Measurements from ENCODE around the gene PTBP1.
"Not testable (repeated sequence)": the region's sequence is repeated elsewhere in the genome, so short reads cannot be mapped to it uniquely, and the experiment has no call there.

The PTBP1 gene

GRCh38 chr19:811506-812048 is 14.3 kb downstream of the PTBP1 start:
- DNase-seq, result no peak

DNA sequence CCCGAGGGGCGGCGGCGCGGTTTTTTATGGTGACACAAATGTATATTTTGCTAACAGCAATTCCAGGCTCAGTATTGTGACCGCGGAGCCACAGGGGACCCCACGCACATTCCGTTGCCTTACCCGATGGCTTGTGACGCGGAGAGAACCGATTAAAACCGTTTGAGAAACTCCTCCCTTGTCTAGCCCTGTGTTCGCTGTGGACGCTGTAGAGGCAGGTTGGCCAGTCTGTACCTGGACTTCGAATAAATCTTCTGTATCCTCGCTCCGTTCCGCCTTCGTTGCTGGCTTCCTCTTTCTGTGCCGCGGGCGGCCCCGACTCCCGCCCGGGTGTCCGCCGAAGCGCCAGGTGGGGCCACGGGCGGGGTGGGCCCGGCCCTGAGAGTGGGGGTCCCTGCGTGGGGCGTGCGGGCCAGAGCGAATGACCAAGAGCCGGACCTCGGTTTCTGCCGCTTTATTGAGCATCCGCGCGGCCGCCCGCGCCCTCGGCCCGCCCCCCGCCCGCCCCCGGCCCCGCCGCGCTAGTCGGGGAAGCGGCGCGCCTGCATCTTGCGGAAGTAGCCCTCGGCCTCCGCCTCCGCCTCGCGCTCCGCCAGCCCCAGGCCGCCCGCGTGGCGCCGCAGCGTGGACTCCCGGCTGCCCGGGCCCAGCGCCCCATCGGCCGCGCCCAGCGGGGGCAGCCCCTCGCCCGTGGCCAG is 14.9 kb downstream of the PTBP1 start:
- no peak for DNase-seq

GRCh38 chr19:812747-813218 is 15.5 kb downstream of the PTBP1 start:
- DNase-seq, result no peak

- DNase-seq, result no peak
Observed at GRCh38 chr19:813219-814151, 16.2 kb downstream of the PTBP1 start.

- DNase-seq, result no peak
Observed at GRCh38 chr19:814152-815078, 17.2 kb downstream of the PTBP1 start.

- DNase-seq, result no peak
Observed at GRCh38 chr19:815079-815774, 18.0 kb downstream of the PTBP1 start.

DNA sequence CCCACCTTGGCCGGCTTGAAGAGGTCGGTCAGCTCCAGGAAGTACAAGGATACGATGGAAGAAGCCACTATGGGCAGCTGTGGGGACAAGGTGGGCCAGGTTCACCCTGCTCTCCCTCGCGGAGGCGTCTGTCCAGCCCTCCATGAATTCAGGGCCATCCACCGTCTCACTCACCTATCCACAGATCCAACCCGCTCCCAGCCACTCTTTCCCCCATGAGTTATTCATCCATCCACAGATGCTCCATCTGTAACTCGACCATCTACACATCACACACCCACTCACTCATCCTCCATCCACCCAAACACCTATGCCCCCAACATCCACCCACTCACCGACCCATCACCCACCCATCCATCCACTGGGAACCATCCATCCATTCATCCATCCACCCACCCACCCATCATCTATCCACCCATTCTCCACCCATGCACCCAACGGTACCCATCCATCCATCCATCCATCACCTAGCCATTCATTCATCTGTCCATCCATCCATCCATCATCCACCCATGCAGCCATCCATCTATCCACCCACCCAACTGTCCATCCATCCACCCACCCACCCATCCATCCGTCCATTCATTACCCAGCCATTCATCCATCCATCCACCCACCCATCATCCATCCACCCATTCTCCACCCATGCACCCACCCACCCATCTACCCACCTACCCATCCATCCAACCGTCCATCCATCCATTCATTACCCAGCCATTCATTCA is 18.7 kb downstream of the PTBP1 start:
- DNase-seq, result no peak

GRCh38 chr19:816500-816857 is 19.2 kb downstream of the PTBP1 start:
- no peak for DNase-seq

DNA sequence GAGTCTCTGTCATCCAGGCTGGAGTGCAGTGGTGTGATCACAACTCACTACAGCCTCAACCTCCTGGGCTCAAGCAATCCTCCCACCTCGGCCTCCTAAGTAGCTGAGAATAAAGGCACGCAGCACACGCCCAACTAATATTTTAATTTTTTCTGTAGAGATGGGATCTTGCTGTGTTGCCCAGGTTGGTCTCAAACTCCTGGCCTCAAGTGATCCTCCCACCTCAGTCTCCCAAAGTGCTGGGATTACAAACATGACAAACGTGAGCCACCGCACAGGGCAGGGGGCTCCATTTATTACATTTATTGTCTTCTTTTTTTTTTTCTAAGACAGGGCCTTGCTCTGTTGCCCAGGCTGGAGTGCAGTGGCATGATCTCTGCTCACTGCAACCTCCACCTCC is 23.0 kb downstream of the PTBP1 start:
- not testable (repeated sequence) for DNase-seq

DNA sequence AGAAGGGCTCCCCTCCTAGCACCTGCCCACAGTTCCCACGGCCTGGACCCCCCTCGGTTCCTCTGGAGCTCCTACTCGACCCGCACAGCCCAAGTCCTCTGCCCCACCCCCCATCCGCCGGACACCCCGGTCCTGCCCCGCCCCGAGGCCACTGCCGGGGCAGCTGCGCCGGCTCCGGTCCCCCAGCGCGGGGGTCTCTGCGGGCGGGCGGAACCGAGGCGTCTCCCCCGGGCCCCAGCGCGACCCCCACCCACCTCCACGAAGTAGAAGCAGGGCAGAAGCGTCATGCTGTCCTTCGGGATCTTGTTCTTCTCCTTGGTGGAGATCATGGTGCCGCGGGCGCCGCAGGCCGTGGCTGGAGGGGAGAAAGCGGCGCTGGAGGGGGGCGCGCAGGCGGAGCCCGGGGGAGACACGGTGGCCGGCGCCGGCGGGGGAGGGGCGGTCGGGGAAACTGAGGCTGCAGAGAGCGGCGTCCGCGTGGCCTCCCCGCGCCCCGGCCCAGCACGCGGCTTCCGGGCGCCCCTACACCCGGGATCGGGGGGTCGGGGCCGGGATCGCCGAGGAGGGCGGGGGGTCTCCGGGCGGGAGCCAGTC is 24.1 kb downstream of the PTBP1 start:
- no peak for DNase-seq

GRCh38 chr19:821825-822503 is 24.7 kb downstream of the PTBP1 start, which contains the start of gene PLPPR3:
Gene PLPPR3 (minus strand): TSS chr19:821955. CDS start chr19:821559, 396 bp downstream.
- DNase-seq, result no peak

DNA sequence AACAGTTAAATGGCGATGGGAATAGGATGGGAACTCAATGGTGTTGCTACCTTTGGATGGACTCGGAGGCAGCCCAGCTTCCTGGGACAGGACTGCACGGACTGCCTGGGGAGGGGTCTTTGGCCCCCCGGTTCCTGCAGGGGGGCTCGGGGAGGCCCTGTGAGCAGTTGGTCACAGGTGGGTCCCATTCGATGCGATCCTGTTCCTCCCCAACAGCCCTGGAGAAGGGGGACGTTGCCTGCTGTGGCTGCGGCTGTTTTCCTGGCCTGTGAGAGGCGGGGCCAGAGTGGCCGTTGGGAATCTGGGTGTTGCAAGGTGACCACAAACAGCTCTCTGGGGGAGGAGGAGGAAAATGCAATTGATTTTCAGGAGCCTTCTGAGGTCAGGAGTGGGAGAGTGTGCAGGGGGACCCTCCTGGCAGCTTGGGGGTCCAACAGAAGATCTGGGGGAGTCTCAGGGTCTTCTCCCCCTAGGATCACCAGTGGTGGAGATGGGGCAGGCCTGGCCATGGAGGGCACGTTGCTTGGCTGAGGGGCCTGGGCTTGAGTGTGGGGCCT is 26.4 kb downstream of the PTBP1 start:
- no peak for DNase-seq

GRCh38 chr19:824885-825284 is 27.6 kb downstream of the PTBP1 start:
- DNase-seq, result no peak

- no peak for DNase-seq
Observed at GRCh38 chr19:825897-826644, 28.8 kb downstream of the PTBP1 start.

- DNase-seq, result no peak
Observed at GRCh38 chr19:827314-827709, 30.1 kb downstream of the PTBP1 start.

GRCh38 chr19:827710-828321 is 30.6 kb downstream of the PTBP1 start, which contains the start of gene AZU1:
Gene AZU1 (plus strand): TSS chr19:827837. CDS start chr19:827847, 10 bp downstream.
- no peak for DNase-seq

DNA sequence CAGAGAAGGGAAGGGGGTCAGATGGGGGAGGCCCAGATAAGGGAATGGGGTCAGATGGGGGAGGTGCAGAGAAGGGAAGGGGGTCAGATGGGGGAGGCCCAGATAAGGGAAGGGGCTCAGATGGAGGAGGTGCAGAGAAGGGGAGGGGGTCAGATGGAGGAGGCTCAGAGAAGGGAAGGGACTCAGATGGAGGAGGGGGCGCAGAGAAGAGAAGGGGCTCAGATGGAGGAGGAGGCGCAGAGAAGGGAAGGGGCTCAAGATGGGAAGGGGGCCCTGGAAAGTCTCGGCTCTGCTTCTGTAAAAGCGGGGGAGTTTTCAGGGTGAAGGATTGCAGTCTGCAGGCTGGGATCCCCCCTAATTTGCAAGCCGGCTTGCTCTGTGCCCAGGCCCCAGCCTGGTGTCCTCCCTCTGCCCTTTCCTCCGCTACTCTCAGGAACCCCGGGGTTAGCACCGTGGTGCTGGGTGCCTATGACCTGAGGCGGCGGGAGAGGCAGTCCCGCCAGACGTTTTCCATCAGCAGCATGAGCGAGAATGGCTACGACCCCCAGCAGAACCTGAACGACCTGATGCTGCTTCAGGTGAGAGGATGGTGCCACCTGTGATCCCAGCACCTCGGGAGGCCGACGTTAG is 32.0 kb downstream of the PTBP1 start:
- no peak for DNase-seq

All from NCI-H2029 treated with DMSO at 0.1 percent for 48 hours (cell line).